RWPE1 (cell line): Measurements from ENCODE around the gene PELI1.

Source experiments
- CTCF ChIA-PET: fragments of 350-600 bp; sonication (Branson Sonifier 250); formaldehyde crosslinking; extraction: SDS; loops from one replicate; lab custom pipeline; 2021; lab: Yijun Ruan, JAX
- POLR2A ChIA-PET: fragments of 400-600 bp; formaldehyde crosslinking; extraction: SDS; loops from one replicate; lab custom pipeline; 2020; ENCODE audit warnings: antibody characterized with exemption; ENCODE audit not compliant: low non-redundant PET; lab: Yijun Ruan, JAX
- DNase-seq: peaks from one replicate; pipeline ENCODE4 v3.0.0; 2012; ENCODE audit warnings: low spot score
- H3K27ac ChIP-seq: fragments of 450-650 bp; 2 replicates; pipeline ENCODE4 v1.5.1; 2017
- TF ChIP-seq, protein P1 (sequence below): fragments of 450-650 bp; conservative IDR thresholded peaks from 2 replicates; pipeline ENCODE4 v1.5.1; 2017; ENCODE audit warnings: low read depth, mild to moderate bottlenecking

PELI1 gene

GRCh38 chr2:64162516-64162915 lies 18.3 kb upstream of the PELI1 start:
- POLR2A ChIA-PET, result no interaction called here
- no peak overlapping the region for H3K27ac ChIP-seq
- CTCF ChIA-PET, result no interaction called here
- DNase-seq, result no peak
- TF ChIP-seq, protein P1, sequence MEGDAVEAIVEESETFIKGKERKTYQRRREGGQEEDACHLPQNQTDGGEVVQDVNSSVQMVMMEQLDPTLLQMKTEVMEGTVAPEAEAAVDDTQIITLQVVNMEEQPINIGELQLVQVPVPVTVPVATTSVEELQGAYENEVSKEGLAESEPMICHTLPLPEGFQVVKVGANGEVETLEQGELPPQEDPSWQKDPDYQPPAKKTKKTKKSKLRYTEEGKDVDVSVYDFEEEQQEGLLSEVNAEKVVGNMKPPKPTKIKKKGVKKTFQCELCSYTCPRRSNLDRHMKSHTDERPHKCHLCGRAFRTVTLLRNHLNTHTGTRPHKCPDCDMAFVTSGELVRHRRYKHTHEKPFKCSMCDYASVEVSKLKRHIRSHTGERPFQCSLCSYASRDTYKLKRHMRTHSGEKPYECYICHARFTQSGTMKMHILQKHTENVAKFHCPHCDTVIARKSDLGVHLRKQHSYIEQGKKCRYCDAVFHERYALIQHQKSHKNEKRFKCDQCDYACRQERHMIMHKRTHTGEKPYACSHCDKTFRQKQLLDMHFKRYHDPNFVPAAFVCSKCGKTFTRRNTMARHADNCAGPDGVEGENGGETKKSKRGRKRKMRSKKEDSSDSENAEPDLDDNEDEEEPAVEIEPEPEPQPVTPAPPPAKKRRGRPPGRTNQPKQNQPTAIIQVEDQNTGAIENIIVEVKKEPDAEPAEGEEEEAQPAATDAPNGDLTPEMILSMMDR, result no peak

- POLR2A ChIA-PET, result no interaction called here
- CTCF ChIA-PET, result interaction anchor here (1.5 kb wide), 1 partner anchor 155 kb away, joined by 4 read pairs; no protein-coding TSS in a partner anchor
- TF ChIP-seq, protein P1, result no peak
- DNase-seq, result peak; percentile 24
- no peak overlapping the region for H3K27ac ChIP-seq
These were observed 13.6 kb upstream of the PELI1 start for GRCh38 chr2:64157792-64158191.

DNA sequence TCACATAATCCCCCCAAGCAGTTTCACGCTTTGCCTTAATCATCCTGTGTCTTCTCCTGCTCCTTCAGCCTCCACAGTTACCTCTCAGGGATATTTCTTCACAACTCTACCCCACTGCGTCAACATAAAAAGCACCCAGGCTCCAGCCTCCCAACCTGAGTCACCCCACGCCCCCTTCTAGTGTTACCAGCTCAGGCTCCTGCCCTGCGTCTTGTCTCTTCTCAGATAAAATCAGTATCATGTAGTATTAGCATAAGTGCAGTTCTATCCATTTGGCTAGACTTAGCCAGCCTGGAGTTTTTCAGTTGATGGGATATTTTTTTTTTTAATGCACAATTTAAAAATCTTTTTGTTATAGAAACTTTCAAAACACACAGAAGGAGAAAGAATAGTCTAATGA lies 9.6 kb upstream of the PELI1 start:
- CTCF ChIA-PET, result no interaction called here
- DNase-seq, result no peak
- TF ChIP-seq, protein P1, result no peak
- POLR2A ChIA-PET, result no interaction called here
- H3K27ac ChIP-seq, result no peak overlapping the region

GRCh38 chr2:64151476-64151875 lies 7.3 kb upstream of the PELI1 start:
- no peak overlapping the region for H3K27ac ChIP-seq
- POLR2A ChIA-PET, result no interaction called here
- TF ChIP-seq, protein P1, result no peak
- DNase-seq, result no peak
- CTCF ChIA-PET, result interaction anchor here (0.5 kb wide), 1 partner anchor 333 kb away, joined by 3 read pairs; no protein-coding TSS in a partner anchor

DNA sequence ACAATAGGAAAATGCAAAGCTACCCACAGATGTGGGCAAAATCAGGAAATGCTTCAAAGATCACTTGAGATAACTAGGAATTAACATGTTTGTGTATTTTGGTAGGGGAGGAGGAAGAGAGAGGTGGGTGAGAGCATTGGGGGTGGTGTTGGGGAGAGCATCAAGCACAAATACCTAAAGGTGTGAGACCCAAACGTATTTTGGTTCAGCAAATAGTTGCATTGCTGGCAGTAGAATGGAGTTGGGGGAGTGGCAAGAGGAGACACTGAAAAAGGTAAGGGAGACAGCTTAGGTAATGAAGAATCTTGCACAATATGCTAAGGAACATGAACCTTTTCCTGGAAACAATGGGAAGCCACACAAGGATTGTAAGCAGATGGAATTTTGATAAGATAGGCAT lies 1.5 kb upstream of the PELI1 start:
- DNase-seq, result no peak
- TF ChIP-seq, protein P1, result no peak
- POLR2A ChIA-PET, result no interaction called here
- no peak overlapping the region for H3K27ac ChIP-seq
- CTCF ChIA-PET, result no interaction called here

DNA sequence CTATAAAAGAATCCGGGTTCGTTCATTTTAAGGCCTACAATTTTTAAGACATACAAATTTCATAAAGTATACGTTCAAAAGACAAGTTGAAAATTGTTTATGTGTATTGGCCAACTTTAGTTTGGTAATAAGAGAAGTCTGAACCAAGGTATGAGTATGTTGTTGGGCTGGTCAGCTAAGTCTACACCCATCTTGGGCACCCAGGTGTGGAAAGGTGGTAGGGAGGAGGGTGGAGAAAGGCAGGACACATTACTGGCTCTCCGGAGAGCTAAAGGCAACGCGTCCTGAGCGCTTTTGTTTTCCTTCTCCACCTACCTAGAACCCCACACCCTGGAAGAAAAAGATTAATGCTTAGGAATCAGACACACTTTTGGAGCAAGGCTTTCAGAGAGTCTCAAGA lies 899 bp upstream of the PELI1 start:
- CTCF ChIA-PET, result no interaction called here
- H3K27ac ChIP-seq, result no peak overlapping the region

More for the DNA sequence above, 899 bp upstream of the PELI1 start:
- no peak for DNase-seq
- POLR2A ChIA-PET, result no interaction called here
- TF ChIP-seq, protein P1, result no peak
